T-helper 1 cell (primary cell): ENCODE measurements around the gene MAP4K4.
"Not testable (repeated sequence)": the region's sequence is repeated elsewhere in the genome, so short reads cannot be mapped to it uniquely, and the experiment has no call there.

Experiments used
- DNase-seq, 5 donors: peaks; one replicate each; pipeline ENCODE4 v3.0.0-alpha.2; 2012 to 2020

The MAP4K4 gene

DNA sequence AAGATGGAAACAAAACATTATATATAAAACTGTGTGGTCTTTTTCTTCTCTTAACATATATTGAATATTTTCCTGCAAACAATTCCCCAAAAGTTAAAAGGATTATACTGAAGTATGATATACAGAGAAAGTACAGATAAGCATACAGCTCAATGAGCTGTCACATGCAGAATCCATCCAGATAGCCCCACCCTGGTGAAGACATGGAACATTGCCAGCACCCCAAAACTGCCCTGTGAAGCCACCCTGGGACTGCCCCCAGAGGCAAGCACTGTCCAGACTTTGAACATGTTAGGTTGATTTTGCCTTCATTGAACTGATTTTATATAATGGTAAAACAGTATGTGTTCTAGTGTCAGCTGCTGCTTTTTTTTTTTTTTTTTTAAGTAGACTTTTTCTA, 182.0 kb downstream of the MAP4K4 start:
- no peak for DNase-seq

DNA sequence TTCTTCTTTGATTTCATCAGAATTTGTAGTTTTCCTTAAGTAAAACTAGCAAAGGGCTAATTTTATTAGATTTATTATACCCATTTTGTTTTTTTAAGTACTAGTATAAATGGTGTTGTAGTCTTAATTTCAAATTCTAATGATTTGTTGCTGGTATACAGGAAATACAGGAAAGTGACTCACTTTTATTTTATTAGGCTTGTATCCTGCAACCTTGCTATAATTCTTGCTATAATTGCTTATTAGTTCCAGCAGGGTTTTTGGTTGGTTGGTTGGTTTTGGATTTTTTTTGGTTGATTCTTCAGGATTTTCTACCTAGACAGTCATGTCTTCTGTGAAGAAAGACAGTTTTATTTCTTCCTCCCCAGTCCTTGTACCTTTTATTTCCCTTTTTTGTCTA, 183.6 kb downstream of the MAP4K4 start:
- DNase-seq = no peak

DNA sequence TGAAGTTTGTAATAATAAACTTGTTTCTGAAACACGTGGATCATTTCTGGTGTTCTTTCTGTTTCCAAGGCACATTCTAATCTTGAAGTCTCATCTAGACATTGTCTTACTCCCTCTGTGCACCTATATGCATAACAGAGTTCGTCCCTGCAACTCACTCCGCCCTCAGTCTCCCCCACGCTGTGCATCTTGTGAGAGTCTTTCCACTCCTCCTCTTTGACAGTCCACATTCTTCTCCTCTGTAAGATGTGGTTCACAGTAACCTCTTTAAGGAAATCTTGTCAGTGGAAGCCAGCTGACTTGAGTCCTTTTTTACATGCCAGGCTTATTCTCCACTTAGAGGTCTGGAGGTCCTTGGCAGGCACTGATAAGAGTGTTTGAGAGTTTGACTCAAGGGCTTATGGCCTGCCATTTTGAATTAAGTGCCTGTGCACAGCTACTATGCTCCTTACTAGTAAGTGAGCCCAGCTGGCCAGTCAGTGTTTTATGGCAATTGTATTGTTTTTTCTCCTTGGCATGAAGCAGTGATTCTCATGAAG, 185.3 kb downstream of the MAP4K4 start:
- DNase-seq = no peak

DNA sequence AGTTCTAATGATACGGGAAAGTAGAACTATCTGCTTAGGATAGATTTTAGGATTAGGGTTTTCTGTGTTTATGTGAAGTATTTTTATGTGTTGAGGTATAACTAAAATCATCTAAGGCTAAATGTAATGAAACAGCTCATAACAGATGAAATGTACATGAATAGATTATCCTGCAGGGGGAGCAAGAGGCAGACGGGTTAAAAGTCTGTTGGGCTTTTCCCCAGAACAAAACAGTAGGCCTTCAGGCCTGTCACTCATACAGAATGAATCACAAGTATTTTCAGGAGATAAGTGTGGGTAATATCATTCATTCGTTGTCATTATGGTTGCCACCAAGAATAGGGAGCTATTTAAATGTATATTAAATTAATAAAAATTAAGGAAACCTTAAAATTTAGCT, 186.4 kb downstream of the MAP4K4 start:
- peak in 1 of 5 donors; percentile 45 for DNase-seq

DNA sequence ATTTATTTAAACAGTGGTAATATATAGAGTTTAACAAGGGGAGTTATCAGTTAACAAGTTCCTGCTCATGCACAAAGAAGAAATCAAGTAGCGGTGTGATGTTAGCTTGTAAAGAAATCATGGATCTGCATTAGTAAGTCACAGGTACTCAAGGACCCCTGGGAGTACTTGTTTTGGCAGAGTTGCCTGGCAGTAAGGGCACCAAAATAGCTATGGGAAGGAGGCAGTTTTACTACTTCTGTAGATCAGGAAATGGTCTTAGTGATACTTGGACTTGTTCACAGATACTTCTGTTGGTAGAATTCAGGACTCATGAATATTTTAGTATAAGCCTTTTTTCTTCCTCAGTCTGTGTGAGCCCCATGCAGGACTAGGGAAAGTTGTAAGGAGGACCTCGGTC, 186.9 kb downstream of the MAP4K4 start:
- DNase-seq = no peak

DNA sequence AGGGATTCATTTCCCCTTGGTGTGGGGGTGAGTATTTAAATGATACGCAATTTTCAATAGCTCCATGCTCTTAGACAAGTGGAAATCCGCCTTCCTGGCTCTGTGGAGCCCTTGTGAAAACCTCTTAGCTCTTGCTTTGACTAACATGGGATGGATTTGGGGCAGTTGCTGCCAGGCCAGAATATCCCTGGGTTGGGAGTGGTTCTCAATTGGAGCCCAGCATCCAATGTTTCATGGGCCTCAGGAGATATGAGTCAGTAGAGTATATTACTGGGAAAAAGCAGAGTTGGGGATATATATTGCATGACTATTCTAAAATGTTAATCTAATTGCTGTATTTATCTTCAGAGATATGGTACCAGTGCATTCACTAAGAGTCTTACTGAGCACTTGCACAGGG, 189.8 kb downstream of the MAP4K4 start:
- no peak for DNase-seq

DNA sequence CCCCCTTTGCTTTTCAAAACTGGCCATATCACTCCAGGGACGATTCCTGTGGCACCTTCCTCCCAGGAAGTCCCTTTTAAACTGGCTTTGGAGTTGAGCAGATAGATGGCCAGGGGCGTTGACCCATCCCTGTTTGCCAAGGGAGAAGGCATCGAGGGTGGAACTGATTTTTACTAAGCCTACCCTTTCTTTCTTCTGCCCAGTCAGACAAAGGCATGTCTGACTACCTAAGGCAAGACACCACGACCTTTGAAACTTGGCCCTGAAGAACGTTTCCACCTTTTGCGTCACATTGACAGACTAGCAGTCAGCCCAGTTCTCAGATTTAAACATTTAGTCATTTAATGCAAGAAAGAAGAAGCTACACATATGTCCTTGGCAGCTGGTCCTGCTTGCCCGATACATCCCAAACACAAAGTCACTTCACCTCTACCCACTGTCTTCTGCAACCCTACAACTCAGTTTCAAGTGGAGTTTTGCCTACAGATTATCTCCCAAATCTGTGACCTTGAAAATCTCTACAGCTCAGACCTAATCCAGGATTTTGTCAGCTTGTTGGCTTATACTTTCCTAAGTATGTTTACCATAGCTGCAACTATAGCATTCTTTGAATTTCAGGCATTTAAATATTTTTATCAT, 192.1 kb downstream of the MAP4K4 start:
- DNase-seq = no peak

DNA sequence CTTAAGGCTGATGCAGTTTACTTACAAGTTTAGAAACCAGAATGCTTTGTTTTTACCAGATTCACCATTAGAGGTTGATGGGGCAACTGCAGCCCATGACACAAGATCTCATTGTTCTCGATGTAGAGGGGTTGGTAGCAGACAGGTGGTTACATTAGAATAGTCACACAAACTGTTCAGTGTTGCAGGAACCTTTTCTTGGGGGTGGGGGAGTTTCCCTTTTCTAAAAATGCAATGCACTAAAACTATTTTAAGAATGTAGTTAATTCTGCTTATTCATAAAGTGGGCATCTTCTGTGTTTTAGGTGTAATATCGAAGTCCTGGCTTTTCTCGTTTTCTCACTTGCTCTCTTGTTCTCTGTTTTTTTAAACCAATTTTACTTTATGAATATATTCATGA, 194.9 kb downstream of the MAP4K4 start:
- DNase-seq = no peak

DNA sequence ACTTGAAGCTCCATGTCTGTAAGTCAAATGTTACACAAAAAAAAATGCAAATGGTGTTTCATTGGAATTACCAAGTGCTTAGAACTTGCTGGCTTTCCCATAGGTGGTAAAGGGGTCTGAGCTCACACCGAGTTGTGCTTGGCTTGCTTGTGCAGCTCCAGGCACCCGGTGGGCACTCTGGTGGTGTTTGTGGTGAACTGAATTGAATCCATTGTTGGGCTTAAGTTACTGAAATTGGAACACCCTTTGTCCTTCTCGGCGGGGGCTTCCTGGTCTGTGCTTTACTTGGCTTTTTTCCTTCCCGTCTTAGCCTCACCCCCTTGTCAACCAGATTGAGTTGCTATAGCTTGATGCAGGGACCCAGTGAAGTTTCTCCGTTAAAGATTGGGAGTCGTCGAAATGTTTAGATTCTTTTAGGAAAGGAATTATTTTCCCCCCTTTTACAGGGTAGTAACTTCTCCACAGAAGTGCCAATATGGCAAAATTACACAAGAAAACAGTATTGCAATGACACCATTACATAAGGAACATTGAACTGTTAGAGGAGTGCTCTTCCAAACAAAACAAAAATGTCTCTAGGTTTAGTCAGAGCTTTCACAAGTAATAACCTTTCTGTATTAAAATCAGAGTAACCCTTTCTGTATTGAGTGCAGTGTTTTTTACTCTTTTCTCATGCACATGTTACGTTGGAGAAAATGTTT, 196.3 kb downstream of the MAP4K4 start:
- DNase-seq = no peak

DNA sequence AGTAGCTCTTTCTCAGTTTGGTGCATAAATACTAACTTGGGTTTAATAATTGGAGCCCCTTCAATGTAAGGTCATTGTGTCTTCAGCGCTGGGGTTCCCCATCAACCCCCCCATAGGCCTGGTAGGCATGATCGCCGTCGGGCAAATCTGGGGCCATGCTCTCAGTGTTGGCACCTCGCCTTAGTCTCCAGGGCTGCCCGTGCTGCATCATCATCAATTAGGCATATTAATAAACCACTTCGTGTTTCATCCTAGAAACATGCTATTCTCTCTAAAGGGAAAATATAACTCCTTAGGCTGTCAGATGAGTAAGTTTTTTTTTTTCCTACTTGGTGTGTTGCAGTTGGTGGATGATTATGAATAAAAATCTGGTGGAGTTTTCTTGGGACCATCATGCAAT, 197.5 kb downstream of the MAP4K4 start:
- no peak for DNase-seq

DNA sequence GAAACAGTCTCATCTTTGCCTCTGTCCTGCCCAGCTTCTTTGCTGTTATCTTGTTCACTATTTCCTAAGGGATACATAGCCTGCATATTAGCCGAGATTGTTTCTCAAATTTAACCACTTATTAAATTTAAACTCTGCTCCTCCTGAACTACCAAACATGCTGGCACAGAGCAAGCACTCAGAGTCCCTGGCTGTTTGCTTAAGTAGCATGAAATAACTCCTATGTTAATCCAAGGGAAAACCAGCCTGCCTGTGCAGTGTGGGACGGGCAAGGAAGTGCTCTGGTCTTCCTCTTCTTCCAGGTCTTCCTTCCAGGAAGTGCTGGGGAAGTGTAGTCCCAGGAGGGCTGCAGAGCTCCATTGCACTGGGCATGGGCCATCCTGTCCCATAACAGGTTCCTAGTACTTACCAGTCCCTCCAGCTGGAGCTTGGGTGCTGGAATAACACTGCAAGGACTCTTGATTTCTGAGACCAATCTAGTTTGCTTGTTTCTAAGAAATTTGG, 198.4 kb downstream of the MAP4K4 start:
- DNase-seq = no peak

DNA sequence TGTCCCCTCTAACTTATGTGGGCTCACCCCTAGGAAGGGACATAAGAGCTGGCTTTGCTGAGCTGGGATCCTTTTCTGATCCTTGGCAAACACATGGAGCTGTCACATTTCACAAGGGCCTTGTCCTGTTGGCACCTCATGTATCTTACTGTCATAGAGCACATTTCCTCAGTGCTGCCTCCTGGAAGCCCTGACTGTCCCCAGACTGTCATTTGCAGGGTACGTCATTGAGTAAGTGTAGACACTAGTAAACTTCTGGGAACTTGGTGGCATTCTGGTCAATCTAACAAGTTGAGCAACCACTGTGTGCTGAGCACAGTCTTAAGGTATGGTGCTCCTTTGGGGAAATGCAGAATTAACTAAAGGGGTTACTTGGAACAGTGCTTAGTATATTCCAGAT, 199.8 kb downstream of the MAP4K4 start:
- DNase-seq = no peak

DNA sequence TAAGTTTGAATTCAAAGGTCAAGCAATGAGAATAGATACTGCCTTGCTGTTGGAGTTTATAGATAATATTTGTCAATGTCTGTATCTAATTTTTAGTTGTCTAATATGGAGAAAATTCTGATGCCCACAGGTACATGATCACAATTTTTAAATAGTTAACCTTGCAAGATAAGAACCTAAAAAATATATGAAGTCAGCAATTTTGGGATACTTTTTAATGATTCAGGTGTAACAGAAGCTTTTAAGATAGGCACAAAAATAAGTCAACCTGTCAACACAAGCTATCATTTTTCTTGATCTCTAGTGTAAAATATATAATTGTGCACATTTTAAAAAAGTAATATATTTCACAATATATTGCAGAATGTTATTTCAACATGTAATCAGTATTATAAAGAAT, 201.8 kb downstream of the MAP4K4 start:
- DNase-seq = no peak

DNA sequence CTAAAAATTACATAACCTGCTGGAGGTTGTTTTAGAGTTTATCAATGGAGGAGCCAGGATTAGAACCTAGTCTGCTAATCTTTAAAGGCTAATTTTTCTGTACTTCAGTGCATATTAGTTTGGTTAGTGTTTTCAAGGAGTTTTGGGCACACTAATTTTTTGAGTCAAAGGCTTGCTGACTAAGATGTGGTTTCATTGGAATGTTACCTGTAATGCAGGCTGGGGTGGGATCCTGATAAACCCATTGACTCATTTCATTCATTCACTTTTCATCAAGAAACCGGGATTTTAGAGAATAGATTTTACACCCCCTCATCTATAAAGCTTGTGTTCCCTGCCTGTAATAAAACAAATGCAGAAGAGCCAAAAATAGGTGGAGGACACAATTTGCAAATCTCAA, 202.4 kb downstream of the MAP4K4 start:
- DNase-seq = no peak

DNA sequence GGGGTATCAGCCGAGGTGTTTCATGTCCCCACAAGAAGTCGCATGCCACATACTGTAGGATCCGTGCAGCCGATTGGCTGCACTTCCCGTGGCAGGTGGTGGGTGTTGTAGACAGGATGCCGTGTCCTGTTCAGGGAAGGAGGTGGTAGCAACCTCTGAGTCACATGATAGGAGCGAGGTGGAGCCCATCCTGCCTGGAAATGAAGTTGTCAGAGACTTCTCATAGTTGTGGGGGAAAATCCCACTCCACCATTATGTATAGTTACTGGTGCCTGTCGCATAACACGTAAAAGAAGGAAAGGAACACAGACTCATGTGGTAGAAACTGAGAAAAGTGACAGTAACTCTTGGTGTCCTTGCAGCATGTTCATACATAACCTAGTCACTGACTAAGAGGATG, 202.9 kb downstream of the MAP4K4 start:
- DNase-seq = peak in 1 of 5 donors; percentile 66

DNA sequence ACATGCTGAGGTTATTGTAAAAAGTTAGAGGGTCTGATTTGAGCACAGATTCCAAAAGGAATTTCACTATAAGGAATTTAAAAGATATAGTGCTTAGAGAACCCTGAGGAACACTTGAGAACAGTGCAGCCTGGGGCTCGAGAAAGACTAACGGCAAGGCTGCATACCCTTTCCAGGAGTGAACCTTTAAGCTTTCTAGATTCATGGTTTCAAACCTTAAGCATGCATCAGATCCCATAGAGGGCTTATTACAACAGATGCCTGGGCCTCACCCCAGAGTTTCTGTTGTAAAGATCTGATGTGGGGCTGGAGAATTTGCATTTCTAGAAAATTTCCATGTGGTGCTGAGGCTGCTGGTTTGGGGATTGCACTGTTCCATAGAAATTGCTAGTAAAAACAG, 203.7 kb downstream of the MAP4K4 start:
- DNase-seq = no peak

DNA sequence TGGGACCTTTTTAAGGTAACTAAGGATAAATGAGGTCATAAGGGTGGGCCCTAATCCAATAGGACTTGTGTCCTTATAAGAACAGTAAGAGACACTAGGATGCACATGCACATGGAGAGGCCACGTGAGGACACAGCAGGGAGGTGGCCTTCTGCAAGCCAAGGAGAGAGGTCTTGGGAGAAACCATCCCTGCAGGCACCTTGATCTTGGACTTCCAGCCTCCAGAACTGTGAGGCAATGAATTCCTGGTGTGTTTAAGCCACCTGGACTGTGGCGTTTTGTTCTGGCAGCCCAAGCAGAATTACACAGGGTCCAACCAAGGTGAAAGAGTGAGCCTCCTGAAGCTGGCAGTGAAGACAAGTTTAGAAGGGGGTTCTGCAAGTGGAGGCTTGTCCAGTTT, 204.7 kb downstream of the MAP4K4 start:
- no peak for DNase-seq

DNA sequence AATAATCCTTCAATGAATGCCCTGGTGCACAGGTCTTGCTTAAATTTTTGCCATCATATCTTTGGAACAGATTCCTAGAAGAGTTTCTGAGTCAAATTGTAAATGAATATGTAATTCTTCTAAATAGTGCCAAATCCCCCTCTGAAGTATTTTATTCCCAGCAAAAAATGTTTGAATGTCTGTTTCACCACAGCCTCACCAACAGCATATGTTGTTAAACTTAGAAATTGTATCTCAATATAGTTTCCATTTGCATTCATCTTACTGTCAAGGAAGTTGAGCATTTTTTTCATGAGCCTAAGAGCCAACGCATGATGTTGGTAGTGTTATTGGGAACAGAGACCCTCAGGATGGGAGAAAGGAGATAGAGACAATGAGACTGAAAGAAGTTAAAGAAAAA, 207.4 kb downstream of the MAP4K4 start:
- DNase-seq = no peak

DNA sequence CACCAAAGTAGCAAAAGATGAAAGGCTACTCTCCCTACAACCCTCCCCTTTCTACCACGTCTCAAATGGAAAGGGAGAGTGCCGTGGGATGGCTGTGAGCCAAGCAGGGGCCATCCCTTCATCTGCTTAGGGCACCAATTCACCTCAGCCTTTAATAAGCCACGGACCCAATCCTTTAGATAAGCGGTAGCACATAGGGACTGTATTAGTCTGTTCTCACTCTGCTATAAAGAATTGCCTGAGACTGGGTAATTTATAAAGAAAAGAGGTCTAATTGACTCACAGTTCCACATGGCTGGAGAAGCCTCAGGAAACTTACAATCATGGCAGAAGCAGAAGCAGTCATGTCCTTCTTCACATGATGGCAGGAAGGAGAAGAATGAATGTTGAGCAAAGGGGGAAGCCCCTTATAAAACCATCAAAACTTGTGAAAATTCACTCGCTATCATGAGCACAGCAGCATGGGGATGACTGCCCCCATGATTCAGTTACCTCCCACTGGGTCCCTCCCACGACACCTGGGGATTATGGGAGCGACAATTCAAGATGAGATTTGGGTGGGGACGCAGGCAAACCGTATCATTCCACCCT, 208.3 kb downstream of the MAP4K4 start:
- no peak for DNase-seq

DNA sequence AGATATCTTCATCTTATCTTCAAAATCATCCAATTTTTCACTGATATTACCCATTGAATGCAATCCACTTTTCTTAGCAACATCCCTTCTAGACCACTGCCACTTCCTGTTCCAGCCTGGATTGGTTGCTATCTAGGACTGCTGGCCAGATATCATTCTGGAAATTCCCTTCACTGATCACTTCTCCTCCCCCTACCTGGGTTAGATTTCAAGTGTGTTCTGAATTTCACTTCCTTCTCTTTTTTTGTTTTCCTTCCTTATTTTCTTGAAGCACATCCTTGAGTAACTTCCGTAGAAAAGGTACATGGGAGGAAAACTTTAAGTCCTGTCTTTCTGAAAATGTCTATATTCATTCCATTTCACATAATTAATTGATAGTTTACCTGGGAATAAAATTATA, 212.3 kb downstream of the MAP4K4 start:
- DNase-seq = no peak

DNA sequence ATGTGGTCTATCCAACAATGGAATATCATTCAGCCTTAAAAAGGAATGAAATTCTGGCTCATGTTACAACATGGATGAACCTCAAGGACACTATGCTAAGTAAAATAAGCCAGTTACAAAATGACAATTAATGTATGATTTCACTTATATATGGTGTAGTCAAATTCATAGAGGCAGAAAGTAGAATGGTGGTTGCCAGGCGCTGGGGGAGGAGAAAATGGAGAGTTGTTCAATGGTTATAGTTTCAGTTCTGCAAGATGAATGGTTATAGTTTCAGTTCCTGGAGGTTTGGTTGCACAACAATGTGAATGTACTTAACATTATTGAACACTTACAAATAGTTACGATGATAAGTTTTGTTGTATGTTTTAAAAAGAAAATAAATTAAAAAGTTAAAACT, 215.0 kb downstream of the MAP4K4 start:
- peak in 1 of 5 donors; percentile 26 for DNase-seq

DNA sequence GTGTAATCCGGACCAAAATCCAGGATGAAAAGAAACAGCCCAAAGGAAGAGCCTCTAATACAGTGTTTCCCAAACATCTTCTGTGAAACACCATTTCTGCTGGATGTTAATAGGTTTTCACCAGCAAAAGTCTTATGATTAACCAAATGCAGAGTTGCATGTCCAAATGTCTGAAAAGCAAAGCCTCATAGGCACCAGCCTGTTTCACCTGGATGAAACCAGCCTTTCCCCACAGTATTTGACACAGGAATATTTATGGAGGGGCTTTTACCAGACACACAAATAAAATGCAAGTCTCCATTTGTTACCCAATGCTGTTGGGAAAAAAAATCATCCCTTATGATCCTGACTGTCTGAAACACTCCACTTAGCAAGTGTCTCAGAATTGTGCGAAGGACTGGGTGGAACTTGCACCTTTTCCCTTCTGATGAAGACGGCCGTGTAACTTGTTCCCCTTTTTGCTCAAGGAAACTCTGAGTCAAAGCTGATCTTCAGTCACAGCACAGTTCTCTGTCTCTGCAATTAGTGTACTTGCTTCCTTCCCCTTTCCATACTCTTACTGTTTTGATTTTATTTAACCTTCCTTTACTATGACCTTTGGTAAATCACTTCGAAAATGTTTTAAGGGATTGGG, 223.9 kb downstream of the MAP4K4 start:
- no peak for DNase-seq

DNA sequence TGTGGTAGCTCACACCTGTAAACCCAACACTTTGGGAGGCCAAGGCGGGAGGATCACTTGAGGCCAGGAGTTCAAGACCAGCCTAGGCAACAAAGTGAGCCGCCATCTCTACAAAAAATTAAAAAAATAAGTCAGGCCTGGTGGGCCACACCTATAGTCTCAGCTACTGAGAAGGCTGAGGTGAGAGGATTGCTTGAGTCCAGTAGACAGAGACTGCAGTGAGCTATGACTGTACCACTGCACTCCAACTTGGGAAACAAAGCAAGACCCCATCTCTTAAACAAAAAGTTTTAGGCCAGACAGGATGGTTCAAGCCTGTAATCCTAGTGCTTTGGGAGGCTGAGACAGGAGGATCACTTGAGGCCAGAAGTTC, 224.4 kb downstream of the MAP4K4 start:
- DNase-seq = no peak

DNA sequence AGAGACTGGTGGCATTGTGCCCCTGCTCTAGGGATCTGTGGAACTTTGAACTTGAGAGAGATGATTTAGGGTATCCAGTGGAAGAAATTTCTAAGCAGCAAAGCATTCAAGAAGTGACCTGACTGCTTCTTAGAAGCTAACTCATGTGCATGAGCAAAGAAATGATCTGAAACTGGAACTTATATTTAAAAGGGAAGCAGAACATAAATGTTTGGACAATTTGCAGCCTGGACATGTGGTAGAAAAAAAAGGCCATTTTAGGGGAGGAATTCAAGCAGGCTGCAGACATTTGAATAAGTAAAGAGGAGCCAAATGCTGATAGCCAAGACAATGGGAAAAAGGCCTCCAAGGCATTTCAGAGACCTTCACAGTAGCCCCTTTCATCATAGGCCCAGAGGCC, 226.8 kb downstream of the MAP4K4 start:
- DNase-seq = not testable (repeated sequence)
